A673 (cell line): Measurements from ENCODE around the gene PSMD8. TPM values are rescaled to one million over a fixed set of nuclear protein-coding genes. Genes with fewer than 3 reads are reported as not detected.

Experiments
- BruUV-seq: library from RNA; stranded (reverse); fragments of 400-500 nt; replicated peaks from 2 replicates; lab custom pipeline; 2021; lab: Mats Ljungman, UMichigan
- CTCF ChIA-PET: fragments of 300-600 bp; sonication (Branson Sonifier 250); formaldehyde crosslinking; loops from one replicate; lab custom pipeline; 2022; ENCODE audit warnings: antibody characterized with exemption; lab: Charles Lee
- POLR2A ChIA-PET: fragments of 300-600 bp; sonication (Branson Sonifier 250); formaldehyde crosslinking; loops from one replicate; lab custom pipeline; 2022; ENCODE audit warnings: antibody characterized with exemption; ENCODE audit not compliant: low non-redundant PET; lab: Charles Lee
- DNase-seq: peaks from one replicate; pipeline ENCODE4 v3.0.0-alpha.2; 2015; ENCODE audit warnings: low spot score
- H3K27ac ChIP-seq: fragments of 200-600 bp; sonication (generic); 2 replicates; pipeline ENCODE4 v1.5.1; 2016; ENCODE audit warnings: mixed run types, low read depth, mild to moderate bottlenecking, mixed read lengths, antibody characterized with exemption, low read length; ENCODE audit not compliant: poor library complexity, severe bottlenecking
- H3K27me3 ChIP-seq: fragments of 200-600 bp; sonication (generic); replicated peaks from 2 replicates; pipeline ENCODE4 v1.6.1; 2017; ENCODE audit warnings: mixed run types, low read depth, mild to moderate bottlenecking, mixed read lengths, antibody characterized with exemption, low read length; ENCODE audit not compliant: insufficient read depth, poor library complexity
- H3K36me3 ChIP-seq: fragments of 200-600 bp; sonication (generic); 2 replicates; pipeline ENCODE4 v1.6.1; 2016; ENCODE audit warnings: mixed run types, mild to moderate bottlenecking, mixed read lengths, antibody characterized with exemption, low read length; ENCODE audit not compliant: insufficient read depth, poor library complexity, severe bottlenecking
- H3K4me1 ChIP-seq: fragments of 200-600 bp; sonication (generic); 2 replicates; pipeline ENCODE4 v1.6.1; 2017; ENCODE audit warnings: mixed run types, mild to moderate bottlenecking, mixed read lengths, antibody characterized with exemption, low read length; ENCODE audit not compliant: insufficient read depth, poor library complexity, severe bottlenecking
- H3K4me3 ChIP-seq: fragments of 200-600 bp; sonication (generic); 2 replicates; pipeline ENCODE4 v1.5.1; 2016; ENCODE audit warnings: low read depth, mixed run types, mild to moderate bottlenecking, mixed read lengths, low read length; ENCODE audit not compliant: poor library complexity, severe bottlenecking
- H3K9me3 ChIP-seq: fragments of 200-600 bp; sonication (generic); 2 replicates; pipeline ENCODE4 v1.6.1; 2016; ENCODE audit warnings: mixed run types, low read depth, mild to moderate bottlenecking, mixed read lengths, antibody characterized with exemption, low read length; ENCODE audit not compliant: poor library complexity, severe bottlenecking
- CTCF ChIP-seq: fragments of 300-800, 200-600 bp; sonication (generic); conservative IDR thresholded peaks from 2 replicates; pipeline ENCODE4 v1.5.1; 2017; ENCODE audit warnings: low read depth, mild to moderate bottlenecking, antibody characterized with exemption, low read length, moderate library complexity, mixed read lengths
- EZH2 ChIP-seq: fragments of 200-600 bp; sonication (generic); IDR thresholded peaks from 2 replicates; pipeline ENCODE4 v1.6.1; 2017; ENCODE audit warnings: borderline replicate concordance, low read depth, mild to moderate bottlenecking, mixed read lengths, antibody characterized with exemption, low read length; ENCODE audit not compliant: poor library complexity, severe bottlenecking
- intact Hi-C: fragments of 100-400 bp; cut with micrococcal nuclease; formaldehyde crosslinking; loops from one replicate; pipeline ENCODE4 v1.10.0; 2022; ENCODE audit not compliant: unreplicated experiment
- total RNA-seq: library from RNA; stranded (reverse); gene quantifications from 2 replicates; pipeline ENCODE4 v1.2.3, GENCODE V29; 2021

Gene PSMD8
- total RNA-seq, 1 experiment from 2014 or later, result 321 TPM

GRCh38 chr19:38413416-38413815 lies 39.0 kb downstream of the PSMD8 start:
- Histone ChIP-seq H3K36me3 (no peaks in the 10 kb centered on the region), H3K27me3 (no peaks in the 10 kb centered on the region), H3K4me1 (no peaks in the 10 kb centered on the region), H3K4me3 (no peak overlapping the region), H3K27ac (no peak overlapping the region), H3K9me3 (no peaks in the 10 kb centered on the region)
- TF ChIP-seq EZH2 (no peak), CTCF (no peak)
- no peak for DNase-seq
- BruUV-seq, result no TSS peak
- intact Hi-C loops, result no loop called here
- ChIA-PET POLR2A (no interaction called here), CTCF (no interaction called here)

GRCh38 chr19:38417146-38417543 lies 42.8 kb downstream of the PSMD8 start:
- no peak for DNase-seq
- Histone ChIP-seq H3K27me3 (no peaks in the 10 kb centered on the region), H3K9me3 (no peaks in the 10 kb centered on the region), H3K36me3 (no peaks in the 10 kb centered on the region), H3K27ac (no peak overlapping the region), H3K4me1 (no peaks in the 10 kb centered on the region), H3K4me3 (no peak overlapping the region)
- POLR2A ChIA-PET, result no interaction called here
- CTCF ChIA-PET, result no interaction called here
- intact Hi-C loops, result no loop called here
- BruUV-seq, result no TSS peak
- TF ChIP-seq CTCF (no peak), EZH2 (no peak)

- POLR2A ChIA-PET, result no interaction called here
- no peaks in the 10 kb centered on the region for H3K36me3 ChIP-seq
- CTCF ChIA-PET, result no interaction called here
- no peak overlapping the region for H3K27ac ChIP-seq
- DNase-seq, result peak; percentile 62
- peak overlapping the region; percentile 39 for H3K4me3 ChIP-seq
- H3K4me1 ChIP-seq, result no peaks in the 10 kb centered on the region
- no peak for TF ChIP-seq CTCF
- H3K27me3 ChIP-seq, result no peaks in the 10 kb centered on the region
- no TSS peak for BruUV-seq
- intact Hi-C loops, result no loop called here
- H3K9me3 ChIP-seq, result no peaks in the 10 kb centered on the region
These were observed 43.5 kb downstream of the PSMD8 start for GRCh38 chr19:38417544-38418506.
